B cell (primary cell): ENCODE results near the gene ZNF784.

Experiments
- EZH2 ChIP-seq: IDR thresholded peaks from 2 replicates; pipeline ENCODE4 v1.6.1; 2012; ENCODE audit warnings: borderline replicate concordance, low read depth, mild to moderate bottlenecking, moderate library complexity, low read length; ENCODE audit not compliant: insufficient read depth, poor library complexity, severe bottlenecking
- TF ChIP-seq, protein P1 (sequence below): fragments of 200-600 bp; IDR thresholded peaks from one replicate; pipeline ENCODE4 v1.8.0; 2022; ENCODE audit warnings: antibody characterized with exemption, mild to moderate bottlenecking

DNA sequence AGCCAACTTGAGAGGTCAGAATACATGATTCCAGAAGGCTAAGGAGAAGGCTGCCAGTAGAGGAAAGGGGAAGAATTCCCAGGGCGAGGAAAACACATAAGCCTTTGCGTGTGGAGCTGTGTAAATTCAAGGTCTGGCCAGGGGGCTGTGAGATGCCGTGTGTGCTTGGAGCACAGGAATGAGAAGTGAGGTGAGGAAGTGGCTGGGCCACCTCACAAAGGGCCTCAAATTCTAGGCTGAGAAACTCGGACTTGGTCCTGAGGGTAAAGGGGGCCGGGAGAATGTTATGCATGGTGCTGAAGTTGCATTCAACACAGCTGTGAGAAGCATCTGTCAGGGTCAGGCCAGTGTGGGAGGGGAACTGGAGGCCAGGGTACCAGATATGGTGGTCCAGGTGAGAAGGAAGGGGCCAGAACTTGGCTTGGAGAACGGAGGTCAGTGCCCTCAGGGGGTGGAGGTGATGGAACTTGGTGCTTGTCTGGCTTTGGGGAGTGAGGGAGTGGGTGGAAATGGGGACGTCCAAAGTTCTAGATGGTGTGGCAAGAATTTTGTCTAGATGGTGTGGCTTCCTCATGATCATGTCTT, 11.6 kb upstream of the ZNF784 start:
- TF ChIP-seq, protein P1, sequence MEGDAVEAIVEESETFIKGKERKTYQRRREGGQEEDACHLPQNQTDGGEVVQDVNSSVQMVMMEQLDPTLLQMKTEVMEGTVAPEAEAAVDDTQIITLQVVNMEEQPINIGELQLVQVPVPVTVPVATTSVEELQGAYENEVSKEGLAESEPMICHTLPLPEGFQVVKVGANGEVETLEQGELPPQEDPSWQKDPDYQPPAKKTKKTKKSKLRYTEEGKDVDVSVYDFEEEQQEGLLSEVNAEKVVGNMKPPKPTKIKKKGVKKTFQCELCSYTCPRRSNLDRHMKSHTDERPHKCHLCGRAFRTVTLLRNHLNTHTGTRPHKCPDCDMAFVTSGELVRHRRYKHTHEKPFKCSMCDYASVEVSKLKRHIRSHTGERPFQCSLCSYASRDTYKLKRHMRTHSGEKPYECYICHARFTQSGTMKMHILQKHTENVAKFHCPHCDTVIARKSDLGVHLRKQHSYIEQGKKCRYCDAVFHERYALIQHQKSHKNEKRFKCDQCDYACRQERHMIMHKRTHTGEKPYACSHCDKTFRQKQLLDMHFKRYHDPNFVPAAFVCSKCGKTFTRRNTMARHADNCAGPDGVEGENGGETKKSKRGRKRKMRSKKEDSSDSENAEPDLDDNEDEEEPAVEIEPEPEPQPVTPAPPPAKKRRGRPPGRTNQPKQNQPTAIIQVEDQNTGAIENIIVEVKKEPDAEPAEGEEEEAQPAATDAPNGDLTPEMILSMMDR: no peak
- no peak for TF ChIP-seq EZH2
